Memory B cell (primary cell): ENCODE data around the gene AJM1.
"Not testable (repeated sequence)": the region's sequence is repeated elsewhere in the genome, so short reads cannot be mapped to it uniquely, and the experiment has no call there.

Source experiments
- ATAC-seq: fragments of 150-1000 bp; cut with Tn5 transposase; 2 replicates; pipeline ENCODE4 v1.10.0; 2021; ENCODE audit warnings: low read depth, mild to moderate bottlenecking, moderate library complexity
- DNase-seq, 2 donors: peaks; one replicate each; pipeline ENCODE4 v3.0.0; 2022; ENCODE audit warnings: low spot score in 2 of 2
- H3K27ac Mint-ChIP-seq: one replicate; pipeline ENCODE4 v1.8.0; 2022; ENCODE audit warnings: mild to moderate bottlenecking, moderate library complexity, mixed read lengths
- H3K27me3 Mint-ChIP-seq: one replicate; pipeline ENCODE4 v1.8.0; 2022; ENCODE audit warnings: mixed read lengths
- H3K36me3 Mint-ChIP-seq: one replicate; pipeline ENCODE4 v1.8.0; 2022; ENCODE audit warnings: mild to moderate bottlenecking, mixed read lengths
- H3K4me1 Mint-ChIP-seq: one replicate; pipeline ENCODE4 v1.8.0; 2022; ENCODE audit warnings: mixed read lengths
- H3K4me3 Mint-ChIP-seq: one replicate; pipeline ENCODE4 v1.8.0; 2022; ENCODE audit warnings: mild to moderate bottlenecking, moderate library complexity, mixed read lengths
- H3K9me3 Mint-ChIP-seq: one replicate; pipeline ENCODE4 v1.8.0; 2022; ENCODE audit warnings: mixed read lengths

The AJM1 gene

DNA sequence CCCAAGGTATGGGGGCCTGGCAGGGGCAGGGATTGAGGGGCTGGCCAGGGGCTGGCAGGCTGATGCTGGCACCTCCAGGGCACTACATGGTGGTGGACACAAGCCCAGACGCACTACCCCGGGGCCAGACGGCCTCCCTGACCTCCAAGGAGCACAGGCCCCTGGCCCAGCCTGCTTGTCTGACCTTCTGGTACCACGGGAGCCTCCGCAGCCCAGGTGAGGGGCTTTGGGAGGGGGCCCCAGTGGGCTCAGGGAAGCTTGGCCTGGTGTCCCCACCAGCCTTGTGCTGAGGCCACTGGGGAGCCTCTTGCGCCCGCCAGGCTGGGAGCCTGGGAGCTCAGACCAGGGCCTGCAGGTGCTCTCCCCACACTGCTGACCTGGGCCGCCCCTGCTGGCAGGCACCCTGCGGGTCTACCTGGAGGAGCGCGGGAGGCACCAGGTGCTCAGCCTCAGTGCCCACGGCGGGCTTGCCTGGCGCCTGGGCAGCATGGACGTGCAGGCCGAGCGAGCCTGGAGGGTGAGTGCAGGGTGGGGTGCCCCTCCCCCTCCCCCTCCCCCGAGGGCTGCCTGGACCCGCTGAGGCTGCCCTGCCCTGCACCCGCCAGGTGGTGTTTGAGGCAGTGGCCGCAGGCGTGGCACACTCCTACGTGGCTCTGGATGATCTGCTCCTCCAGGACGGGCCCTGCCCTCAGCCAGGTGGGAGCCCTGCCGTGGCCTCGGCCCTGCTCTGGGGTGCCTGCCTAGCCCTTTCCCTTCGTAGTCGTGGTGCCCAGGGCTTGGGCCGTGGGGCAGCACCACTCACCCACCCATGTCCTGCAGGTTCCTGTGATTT is 15.5 kb downstream of the AJM1 start:
- ATAC-seq (no peak), DNase-seq (no peak)
- Mint-ChIP-seq H3K27ac (no peak overlapping the region), H3K9me3 (no peaks in the 10 kb centered on the region), H3K4me3 (no peak overlapping the region), H3K36me3 (peaks cover 4% of the 10 kb centered on the region), H3K27me3 (no peaks in the 10 kb centered on the region), H3K4me1 (peaks cover 4% of the 10 kb centered on the region)

DNA sequence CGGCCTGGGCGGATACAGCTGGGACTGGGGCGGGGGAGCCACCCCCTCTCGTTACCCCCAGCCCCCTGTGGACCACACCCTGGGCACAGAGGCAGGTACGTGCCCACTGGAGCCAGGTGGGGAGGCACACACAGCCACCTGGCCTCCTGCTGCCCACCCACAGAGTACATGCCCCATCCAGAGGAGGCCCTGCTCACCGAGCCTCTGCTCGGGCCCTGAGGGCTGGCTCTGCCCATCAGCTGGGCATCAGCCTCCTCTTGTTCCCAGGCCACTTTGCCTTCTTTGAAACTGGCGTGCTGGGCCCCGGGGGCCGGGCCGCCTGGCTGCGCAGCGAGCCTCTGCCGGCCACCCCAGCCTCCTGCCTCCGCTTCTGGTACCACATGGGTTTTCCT is 16.2 kb downstream of the AJM1 start:
- peaks cover 6% of the 10 kb centered on the region for H3K36me3 Mint-ChIP-seq
- peaks cover 4% of the 10 kb centered on the region for H3K4me1 Mint-ChIP-seq
- DNase-seq (no peak), ATAC-seq (no peak)
- H3K4me3 Mint-ChIP-seq = no peak overlapping the region
- no peaks in the 10 kb centered on the region for H3K9me3 Mint-ChIP-seq
- no peaks in the 10 kb centered on the region for H3K27me3 Mint-ChIP-seq
- H3K27ac Mint-ChIP-seq = no peak overlapping the region

DNA sequence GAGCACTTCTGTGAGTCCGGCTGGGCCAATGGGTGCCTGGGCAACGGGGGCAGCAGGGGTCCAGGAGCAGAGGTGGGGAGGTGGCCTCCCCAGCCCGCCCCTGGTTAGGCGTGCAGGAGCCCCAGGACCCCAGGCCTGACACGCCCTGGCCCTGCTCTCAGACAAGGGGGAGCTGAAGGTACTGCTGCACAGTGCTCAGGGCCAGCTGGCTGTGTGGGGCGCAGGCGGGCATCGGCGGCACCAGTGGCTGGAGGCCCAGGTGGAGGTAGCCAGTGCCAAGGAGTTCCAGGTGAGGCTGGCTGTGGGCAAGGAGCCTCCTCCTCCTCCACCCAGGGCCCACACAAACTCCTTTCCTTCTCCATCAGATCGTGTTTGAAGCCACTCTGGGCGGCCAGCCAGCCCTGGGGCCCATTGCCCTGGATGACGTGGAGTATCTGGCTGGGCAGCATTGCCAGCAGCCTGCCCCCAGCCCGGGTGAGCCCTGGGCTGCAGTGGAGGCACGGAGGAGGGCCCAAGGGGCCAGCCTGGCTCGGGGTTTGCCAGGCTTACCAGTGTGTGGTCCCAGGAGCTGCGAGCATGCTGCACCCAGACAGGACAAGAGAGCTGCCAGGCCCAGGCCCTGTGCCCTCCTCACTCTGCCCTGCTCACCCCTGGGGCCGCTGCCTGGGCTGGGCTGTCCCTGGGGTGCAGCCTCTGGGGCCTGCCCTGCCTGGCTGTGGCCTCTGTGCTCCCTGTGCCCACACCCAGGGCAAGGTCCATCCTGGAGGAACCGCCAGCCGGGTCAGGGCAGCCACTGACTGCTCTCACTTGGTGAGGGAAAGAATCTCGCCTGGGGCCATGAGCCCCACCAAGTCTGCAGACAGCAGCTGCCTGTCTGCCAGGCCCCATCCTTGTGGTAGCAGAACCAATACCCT is 16.8 kb downstream of the AJM1 start:
- ATAC-seq = no peak
- no peak overlapping the region for H3K27ac Mint-ChIP-seq
- H3K36me3 Mint-ChIP-seq = peaks cover 8% of the 10 kb centered on the region
- H3K9me3 Mint-ChIP-seq = no peaks in the 10 kb centered on the region
- peaks cover 4% of the 10 kb centered on the region for H3K4me1 Mint-ChIP-seq
- DNase-seq = no peak
- no peak overlapping the region for H3K4me3 Mint-ChIP-seq
- no peaks in the 10 kb centered on the region for H3K27me3 Mint-ChIP-seq

DNA sequence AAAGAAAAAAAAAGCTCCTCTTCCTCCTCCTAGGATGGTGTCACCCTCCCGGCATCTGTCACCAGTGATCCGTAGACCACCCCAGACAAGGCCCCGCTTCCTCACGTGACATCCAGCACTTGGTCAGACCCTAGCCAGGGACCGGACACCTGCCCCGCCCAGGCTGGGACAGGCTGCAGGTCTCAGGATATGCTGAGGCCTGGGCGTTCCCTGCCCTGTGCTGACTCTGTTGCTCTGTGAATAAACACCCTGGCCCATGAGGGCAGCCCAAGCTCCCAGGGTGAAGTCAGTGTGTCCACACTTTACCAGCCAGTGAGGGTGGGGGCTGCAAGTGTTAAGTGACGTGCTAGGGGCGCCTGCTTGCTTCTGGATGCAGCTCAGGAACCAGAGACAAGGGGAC is 18.3 kb downstream of the AJM1 start:
- DNase-seq (no peak), ATAC-seq (no peak)
- Mint-ChIP-seq H3K4me3 (no peak overlapping the region), H3K27me3 (no peaks in the 10 kb centered on the region), H3K36me3 (peaks cover 8% of the 10 kb centered on the region), H3K4me1 (peaks cover 8% of the 10 kb centered on the region), H3K9me3 (no peaks in the 10 kb centered on the region), H3K27ac (no peak overlapping the region)

DNA sequence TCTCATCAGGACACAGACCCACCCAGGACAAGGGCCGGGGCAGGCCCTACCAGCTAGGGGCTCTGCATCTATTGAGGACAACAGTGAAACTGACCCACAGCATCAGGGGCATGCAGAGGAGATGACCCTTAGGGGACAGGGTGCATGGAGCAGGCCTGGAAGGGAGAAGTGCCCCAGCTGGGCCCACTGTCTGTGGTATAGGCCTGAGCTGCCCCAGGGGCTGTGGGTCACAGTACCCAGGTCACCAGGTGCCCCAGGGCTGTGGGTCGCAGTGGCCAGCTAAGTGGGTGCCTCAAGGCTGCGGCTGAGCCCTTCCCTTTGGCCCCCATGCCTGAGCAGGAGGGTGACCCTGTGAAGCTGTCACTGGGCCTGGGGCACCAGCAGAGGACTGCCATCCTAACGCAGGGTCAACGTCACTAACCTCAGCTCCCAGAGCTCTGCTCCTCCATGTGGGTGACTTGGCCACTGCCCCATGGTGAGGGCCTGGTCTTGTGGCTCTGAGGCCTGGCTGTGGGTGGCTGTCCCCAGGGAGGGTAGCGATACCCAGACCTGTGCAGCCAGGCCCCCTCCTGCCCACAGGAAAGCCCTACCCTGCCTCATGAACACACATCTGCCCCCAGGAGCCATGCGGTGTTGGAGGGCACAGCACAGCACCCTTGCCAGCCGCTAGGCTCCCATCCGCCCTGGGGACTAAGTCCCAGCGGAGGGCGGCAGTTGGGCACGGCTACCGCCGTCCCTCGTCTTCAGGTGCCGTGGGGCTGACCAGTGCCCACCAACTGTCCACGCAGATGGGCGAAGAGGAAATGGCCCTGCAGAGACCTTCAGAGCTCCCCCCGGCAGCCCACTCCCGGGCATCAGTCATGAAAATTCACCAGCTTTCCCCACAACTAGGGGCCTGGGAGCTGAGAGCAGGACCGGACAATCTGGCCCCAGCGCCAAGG is 18.9 kb downstream of the AJM1 start:
- no peak for ATAC-seq
- H3K36me3 Mint-ChIP-seq = peaks cover 8% of the 10 kb centered on the region
- DNase-seq = no peak

DNA sequence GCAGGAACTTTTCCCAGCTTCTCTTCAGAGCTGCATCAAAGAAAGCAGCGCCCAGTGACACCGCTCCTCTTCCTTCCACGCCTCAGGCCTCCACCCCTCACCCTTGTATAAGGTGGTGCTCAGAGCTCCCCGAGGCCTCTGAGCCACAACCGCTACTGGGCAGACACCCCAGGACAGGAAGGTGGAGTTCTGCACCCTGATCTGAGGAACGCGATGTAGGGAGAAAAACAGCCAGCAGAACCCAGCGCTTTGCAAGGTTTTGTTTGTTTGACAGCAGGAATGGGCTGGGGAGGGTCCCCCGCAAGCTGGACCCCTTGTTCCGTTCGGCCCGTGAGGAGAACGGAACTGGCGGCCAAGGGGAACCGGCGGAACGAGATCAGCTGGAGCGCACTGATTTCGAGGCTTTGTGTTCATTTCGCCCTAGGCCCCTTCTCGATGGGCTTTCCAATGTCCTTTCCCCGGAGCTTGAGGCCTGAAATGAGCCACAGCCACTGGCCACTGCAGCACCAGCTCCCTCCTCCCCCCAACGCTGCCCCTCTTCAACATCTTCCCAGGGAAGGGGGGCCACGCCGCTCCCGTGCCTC is 19.7 kb downstream of the AJM1 start:
- H3K27me3 Mint-ChIP-seq = no peaks in the 10 kb centered on the region
- H3K36me3 Mint-ChIP-seq = peaks cover 8% of the 10 kb centered on the region
- no peaks in the 10 kb centered on the region for H3K9me3 Mint-ChIP-seq
- peaks cover 12% of the 10 kb centered on the region for H3K4me1 Mint-ChIP-seq
- no peak overlapping the region for H3K4me3 Mint-ChIP-seq
- no peak for ATAC-seq
- no peak overlapping the region for H3K27ac Mint-ChIP-seq
- DNase-seq = no peak

More for the DNA sequence above, 18.9 kb downstream of the AJM1 start:
- Mint-ChIP-seq H3K9me3 (no peaks in the 10 kb centered on the region), H3K4me3 (no peak overlapping the region), H3K27ac (no peak overlapping the region), H3K4me1 (peaks cover 12% of the 10 kb centered on the region), H3K27me3 (no peaks in the 10 kb centered on the region)

DNA sequence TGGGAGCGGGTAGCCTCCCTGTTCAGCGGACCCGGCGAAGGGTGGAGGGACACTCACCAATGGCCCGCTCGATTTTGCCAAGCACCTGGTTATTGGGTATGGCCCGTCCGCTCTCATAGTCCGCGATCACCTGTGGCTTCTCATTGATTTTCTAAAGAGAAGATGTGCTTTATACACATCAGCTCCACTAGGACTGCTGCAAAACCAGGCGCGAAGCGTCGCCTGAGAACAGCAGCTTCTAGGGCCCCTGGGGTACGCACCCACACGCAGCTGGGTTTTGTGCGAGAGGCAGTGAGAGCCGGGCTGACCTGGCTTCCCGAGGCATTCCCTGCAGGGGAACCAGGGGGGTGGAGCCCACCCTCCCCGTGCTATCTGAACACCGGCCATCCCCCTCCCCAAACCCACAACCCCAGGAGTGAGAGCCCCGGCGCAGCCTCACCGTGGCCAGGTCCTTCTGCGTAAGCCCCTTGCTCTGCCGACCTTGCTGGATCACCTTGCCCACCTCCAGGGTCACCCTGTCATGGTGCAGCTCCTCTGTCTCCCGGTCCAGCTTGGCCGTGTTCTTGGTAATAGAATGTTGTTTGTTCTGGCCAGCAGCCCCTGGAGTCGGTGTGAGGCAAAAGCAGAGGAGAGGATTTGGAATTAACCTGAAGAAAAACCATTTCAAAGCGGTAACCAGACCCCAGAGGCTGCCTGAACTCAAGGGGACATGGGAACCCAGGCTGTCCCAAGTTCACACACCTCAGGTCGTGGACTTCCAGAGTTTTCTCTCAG is 20.8 kb downstream of the AJM1 start:
- Mint-ChIP-seq H3K4me1 (peaks cover 12% of the 10 kb centered on the region), H3K27me3 (no peaks in the 10 kb centered on the region), H3K4me3 (no peak overlapping the region), H3K9me3 (no peaks in the 10 kb centered on the region), H3K36me3 (peaks cover 8% of the 10 kb centered on the region), H3K27ac (no peak overlapping the region)
- DNase-seq (no peak), ATAC-seq (no peak)

DNA sequence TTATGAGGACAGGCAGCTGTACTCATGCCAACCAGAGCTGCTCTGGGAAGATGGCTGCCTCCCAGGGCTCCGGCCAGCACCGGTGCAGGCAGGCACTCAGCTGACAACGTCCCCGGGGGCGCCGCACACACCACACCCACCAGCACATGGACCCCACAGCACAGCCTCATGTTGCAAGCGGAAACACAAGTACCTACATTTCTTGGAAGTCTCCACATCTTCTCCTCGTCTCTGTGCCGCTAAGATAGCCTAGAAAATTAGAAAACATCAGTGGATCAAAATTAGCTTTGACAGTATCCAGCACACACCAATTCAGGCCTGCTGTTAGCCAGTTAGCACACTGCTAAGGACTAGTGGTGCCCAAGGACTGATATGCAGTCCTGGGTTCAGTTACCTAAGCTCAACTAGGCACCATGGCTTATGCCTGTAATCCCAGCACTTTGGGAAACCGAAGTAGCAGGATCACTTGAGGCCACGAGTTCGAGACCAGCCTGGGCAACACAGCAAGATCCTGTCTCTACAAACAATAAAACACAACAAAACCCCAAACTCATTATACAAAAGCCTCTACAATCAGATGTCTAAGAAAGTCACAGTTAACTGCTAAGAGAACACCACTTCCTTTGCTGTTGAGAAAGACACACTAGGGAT is 21.5 kb downstream of the AJM1 start:
- H3K9me3 Mint-ChIP-seq = no peaks in the 10 kb centered on the region
- DNase-seq (no peak), ATAC-seq (no peak)
- peaks cover 12% of the 10 kb centered on the region for H3K4me1 Mint-ChIP-seq
- H3K27me3 Mint-ChIP-seq = no peaks in the 10 kb centered on the region
- no peak overlapping the region for H3K4me3 Mint-ChIP-seq
- no peak overlapping the region for H3K27ac Mint-ChIP-seq
- peaks cover 8% of the 10 kb centered on the region for H3K36me3 Mint-ChIP-seq

DNA sequence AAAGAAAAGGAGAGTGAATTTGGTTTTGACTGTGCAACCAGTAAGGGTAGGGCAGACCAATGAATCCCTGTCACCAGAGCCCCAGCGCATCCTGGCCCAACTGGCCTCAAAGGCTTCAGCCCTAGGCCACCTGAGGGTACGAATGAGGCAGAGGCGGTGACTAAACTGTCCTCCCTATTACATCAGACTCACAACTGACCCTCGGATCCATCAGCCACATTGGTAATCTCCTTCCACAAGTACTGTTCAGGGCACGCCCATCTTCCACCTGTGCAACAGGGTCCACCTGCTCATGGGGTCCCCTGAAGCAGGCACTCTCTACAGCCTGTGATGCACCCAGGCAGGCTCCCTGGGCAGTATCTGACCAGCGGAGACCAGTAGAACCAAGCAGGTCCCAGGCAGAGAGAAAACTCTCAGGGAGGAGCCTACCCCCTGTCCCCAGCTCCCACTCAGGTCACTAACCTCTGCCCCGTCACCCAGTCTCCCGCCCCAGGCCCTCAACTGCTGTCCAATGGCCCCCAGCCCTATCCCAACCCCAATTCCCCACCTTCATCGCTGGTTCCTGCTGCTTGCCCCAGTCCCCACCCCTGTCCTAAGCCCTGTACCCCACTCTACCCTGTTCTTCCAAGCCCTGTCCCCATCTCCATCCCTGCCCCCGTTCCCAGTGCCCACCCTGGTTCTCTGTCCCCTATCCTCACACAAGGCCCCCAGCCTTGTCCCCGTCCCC is 22.9 kb downstream of the AJM1 start:
- Mint-ChIP-seq H3K27me3 (no peaks in the 10 kb centered on the region), H3K4me3 (peak overlapping the region; percentile 97), H3K36me3 (peaks cover 8% of the 10 kb centered on the region), H3K27ac (peak overlapping the region; percentile 92), H3K9me3 (no peaks in the 10 kb centered on the region), H3K4me1 (peaks cover 12% of the 10 kb centered on the region)
- DNase-seq (no peak), ATAC-seq (no peak)

DNA sequence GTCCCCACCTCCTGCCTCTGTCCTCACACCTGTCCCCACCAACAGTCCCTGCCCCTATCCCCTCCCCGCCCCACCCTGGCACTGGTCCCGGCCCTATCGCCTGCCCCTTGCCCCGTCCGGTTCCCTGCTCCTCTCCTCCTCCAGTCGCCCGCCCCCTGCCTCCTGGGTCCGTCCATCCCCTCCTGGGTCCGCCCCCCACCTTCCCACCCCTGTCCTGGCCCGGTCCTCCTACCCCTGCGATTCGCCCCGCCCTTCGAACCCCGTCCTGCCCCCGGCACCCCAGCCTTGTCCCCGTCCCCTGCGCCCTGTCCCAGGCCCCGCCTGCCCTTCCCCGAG is 23.5 kb downstream of the AJM1 start:
- Mint-ChIP-seq H3K27me3 (no peaks in the 10 kb centered on the region), H3K27ac (peak overlapping the region; percentile 92), H3K4me3 (peak overlapping the region; percentile 97), H3K4me1 (peaks cover 12% of the 10 kb centered on the region), H3K36me3 (peaks cover 8% of the 10 kb centered on the region), H3K9me3 (no peaks in the 10 kb centered on the region)
- DNase-seq = no peak
- ATAC-seq = peak; percentile 3

DNA sequence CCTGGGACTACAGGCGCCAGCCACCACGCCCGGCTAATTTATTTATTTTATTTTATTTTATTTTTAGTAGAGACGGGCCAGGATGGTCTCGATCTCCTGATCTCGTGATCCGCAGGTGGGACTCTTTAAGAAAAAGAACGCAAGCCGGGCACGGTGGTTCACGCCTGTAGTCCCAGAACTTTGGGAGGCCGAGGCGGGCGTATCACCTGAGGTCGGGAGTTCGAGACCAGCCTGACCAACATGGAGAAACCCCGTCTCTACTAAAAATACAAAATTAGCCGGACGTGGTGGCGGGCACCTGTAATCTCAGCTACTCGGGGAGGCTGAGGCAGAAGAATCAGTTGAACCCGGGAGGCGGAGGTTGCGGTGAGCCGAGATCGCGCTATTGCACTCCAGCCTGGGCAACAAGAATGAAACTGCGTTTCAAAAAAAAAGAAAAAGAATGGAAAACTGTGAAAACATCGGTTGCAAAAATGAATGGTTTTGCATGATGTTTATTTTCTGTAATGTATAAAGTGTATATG is 24.7 kb downstream of the AJM1 start:
- H3K4me1 Mint-ChIP-seq = peaks cover 12% of the 10 kb centered on the region
- H3K4me3 Mint-ChIP-seq = peak overlapping the region; percentile 77
- not testable (repeated sequence) for ATAC-seq, H3K36me3 Mint-ChIP-seq, H3K27me3 Mint-ChIP-seq, DNase-seq, H3K27ac Mint-ChIP-seq, H3K9me3 Mint-ChIP-seq

DNA sequence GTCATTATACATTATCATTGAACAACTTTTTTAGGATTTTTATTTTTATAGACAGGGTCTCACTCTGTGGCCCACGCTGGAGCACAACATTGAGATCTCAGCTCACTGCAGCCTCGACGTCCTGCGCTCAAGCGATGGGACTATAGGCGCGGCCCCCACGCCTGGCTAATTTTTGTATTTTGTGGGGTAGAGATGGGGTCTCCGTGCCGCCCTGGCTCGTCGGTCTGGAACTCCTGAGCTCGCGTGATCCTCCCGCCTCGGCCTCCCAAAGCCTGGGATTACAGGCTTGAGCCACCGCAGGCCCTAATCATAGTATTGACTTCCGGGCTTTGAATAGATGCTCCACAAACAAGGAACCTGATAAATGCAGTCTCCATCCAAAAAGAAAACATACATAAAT is 25.2 kb downstream of the AJM1 start:
- no peaks in the 10 kb centered on the region for H3K27me3 Mint-ChIP-seq
- peaks cover 10% of the 10 kb centered on the region for H3K4me1 Mint-ChIP-seq
- H3K4me3 Mint-ChIP-seq = peak overlapping the region; percentile 21
- peaks cover 5% of the 10 kb centered on the region for H3K36me3 Mint-ChIP-seq
- ATAC-seq (no peak), DNase-seq (no peak)
- no peaks in the 10 kb centered on the region for H3K9me3 Mint-ChIP-seq
- no peak overlapping the region for H3K27ac Mint-ChIP-seq
